ENCODE measurements around the gene PIGR. TPM values are rescaled to one million over a fixed set of nuclear protein-coding genes. Genes with fewer than 3 reads are reported as not detected.

PIGR gene
- total and polyA plus RNA-seq, 9 of the 15 experiments (the other 6 are each of a cell fraction or from before 2014, with no cell fraction given), result 0.01 to 1.5 (median 0.03) TPM; not detected in 4

DNA sequence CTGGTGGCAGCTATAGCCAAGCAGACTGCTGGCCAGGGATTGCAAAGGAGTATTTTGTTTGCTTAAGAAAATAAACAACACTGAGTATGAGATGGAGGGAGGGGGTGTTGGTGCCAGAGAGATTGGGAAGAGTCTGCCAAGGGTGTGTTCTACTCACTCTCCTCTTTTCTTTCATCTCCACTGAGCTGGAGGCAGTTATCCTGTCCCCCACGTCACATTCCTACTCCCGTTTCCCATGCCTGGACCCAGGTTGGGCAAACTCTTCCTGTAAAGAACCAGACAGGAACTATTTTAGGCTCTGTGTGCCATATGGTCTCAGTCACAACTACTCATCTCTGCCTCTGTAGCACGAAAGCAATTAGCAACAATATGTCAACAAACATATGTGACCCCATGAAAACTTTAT is 50.4 kb downstream of the PIGR start (continued):
- no peak for TF ChIP-seq E2F1 (CRISPR knock-in tag; IDR thresholded peaks at IDR 0.05)
- no peak for TF ChIP-seq ZNF212 (CRISPR knock-in tag; IDR thresholded peaks at IDR 0.05)
- TF ChIP-seq ZNF766 (CRISPR knock-in tag; conservative IDR thresholded peaks at IDR 0.05), result no peak
- TF ChIP-seq ZNF311 (CRISPR knock-in tag; IDR thresholded peaks at IDR 0.05), result no peak
- no peak for TF ChIP-seq ZNF140 (CRISPR knock-in tag; IDR thresholded peaks at IDR 0.05)
- TF ChIP-seq ATF6 (CRISPR knock-in tag; IDR thresholded peaks at IDR 0.05), result no peak
- no peak for TF ChIP-seq ZNF584 (CRISPR knock-in tag; IDR thresholded peaks at IDR 0.05; ENCODE audit: low read depth)

GRCh38 chr1:206895325-206895724 is 50.9 kb downstream of the PIGR start:
- H3K9me1 ChIP-seq (ENCODE audit: control insufficient read depth, insufficient read depth, low read length), result no peaks in the 10 kb centered on the region
- BruUV-seq (replicated peaks), result no TSS peak
- H4K20me1 ChIP-seq (replicated peaks; ENCODE audit: control insufficient read depth, insufficient read depth, low read length), result no peaks in the 10 kb centered on the region
- no peaks in the 10 kb centered on the region for H3K79me2 ChIP-seq (ENCODE audit: control insufficient read depth, insufficient read depth, low read length)
- H3K4me1 ChIP-seq (replicated peaks in 1 of 2; ENCODE audit: control insufficient read depth in 2 of 2, insufficient read depth in 2 of 2, low read length in 2 of 2), result peaks cover 0 to 8% of the 10 kb centered on the region in 2 experiments; a peak in 4 of 5 replicates
- H3K27me3 ChIP-seq (ENCODE audit: control insufficient read depth in 2 of 2, insufficient read depth in 2 of 2, low read length in 2 of 2), result peaks cover 56 to 68% of the 10 kb centered on the region in 2 experiments
- in situ Hi-C loops (cut with MboI), result no loop called here
- no peak overlapping the region for H3K9ac ChIP-seq (ENCODE audit: insufficient read depth in 1 of 2, low read depth in 2 of 2, low read length in 2 of 2)
- H3K36me3 ChIP-seq (ENCODE audit: control insufficient read depth, insufficient read depth, low read length), result no peaks in the 10 kb centered on the region
- ATAC-seq (no peak), FAIRE-seq (no peak), DNase-seq (ENCODE audit: extremely low read depth in 1 of 4, low spot score in 3 of 4) (no peak)
- CTCF ChIA-PET (ENCODE audit: low intra/inter-chr PET ratio), result no interaction called here
- H3K4me2 ChIP-seq (ENCODE audit: insufficient read depth, low read length), result no peak overlapping the region
- POLR2A ChIA-PET, result interaction anchor here (0.7 to 1.5 kb wide), 4 partner anchors 9 to 156 kb away, joined by 3 to 7 read pairs (median 4); no protein-coding TSS in a partner anchor
- no peaks in the 10 kb centered on the region for H3K9me3 ChIP-seq (replicated peaks; ENCODE audit: control insufficient read depth, insufficient read depth, low read depth, low read length)
- intact Hi-C loops (cut with micrococcal nuclease), result no loop called here
- 0% methylated on average over 3 of the region's 3 CpGs for WGBS (ENCODE audit: insufficient coverage, low coverage, missing lambda C conversion rate)
- H2AFZ ChIP-seq (ENCODE audit: low read depth, low read length), result no peak overlapping the region
- H3K27ac ChIP-seq (ENCODE audit: extremely low read depth, low read depth, low read length), result no peak overlapping the region
- no peak overlapping the region for H3K4me3 ChIP-seq
- no peak for TF ChIP-seq PBX2 (CRISPR knock-in tag; IDR thresholded peaks at IDR 0.05; ENCODE audit: low read depth)
- no peak for TF ChIP-seq PBX2 (tag; conservative IDR thresholded peaks at IDR 0.05; ENCODE audit: low read depth)
- TF ChIP-seq ZNF764 (CRISPR knock-in tag; IDR thresholded peaks at IDR 0.05; ENCODE audit: low read depth), result no peak
- no peak for TF ChIP-seq ZNF785 (CRISPR knock-in tag; IDR thresholded peaks at IDR 0.05)
- no peak for TF ChIP-seq PHF21A (IDR thresholded peaks at IDR 0.05; ENCODE audit: borderline replicate concordance, low read depth)
- TF ChIP-seq EP300 (IDR thresholded peaks at IDR 0.05; ENCODE audit: low read length), result no peak
- no peak for TF ChIP-seq MAFK (IDR thresholded peaks at IDR 0.05; ENCODE audit: low read length)
- TF ChIP-seq ZBTB1 (CRISPR knock-in tag; IDR thresholded peaks at IDR 0.05; ENCODE audit: borderline replicate concordance, low read depth), result no peak
- no peak for TF ChIP-seq HDAC2 (IDR thresholded peaks at IDR 0.05)
